Osteoblast (primary cell): ENCODE results near the gene MAP4K4. TPM values are rescaled to one million over a fixed set of nuclear protein-coding genes. Genes with fewer than 3 reads are reported as not detected.

Source experiments
- DNase-seq: peaks from one replicate; pipeline ENCODE4 v3.0.0; 2011; ENCODE audit warnings: low spot score, mixed read lengths; ENCODE audit not compliant: insufficient read length; ENCODE audit errors: missing footprints
- H2AFZ ChIP-seq: 2 replicates; pipeline ENCODE4 v1.6.0; 2011; ENCODE audit warnings: mild to moderate bottlenecking, low read length
- H3K27ac ChIP-seq: 2 replicates; pipeline ENCODE4 v1.5.1; 2011; ENCODE audit warnings: mild to moderate bottlenecking, low read depth, low read length, moderate library complexity
- H3K27me3 ChIP-seq: 2 replicates; pipeline ENCODE4 v1.6.0; 2012; ENCODE audit warnings: mild to moderate bottlenecking, control low read depth, inconsistent platforms, low read length, moderate library complexity; ENCODE audit not compliant: insufficient read depth
- H3K36me3 ChIP-seq: 2 replicates; pipeline ENCODE4 v1.5.1; 2011; ENCODE audit warnings: mild to moderate bottlenecking, low read length, control low read depth, moderate library complexity; ENCODE audit not compliant: insufficient read depth
- H3K4me1 ChIP-seq: 2 replicates; pipeline ENCODE4 v1.5.1; 2011; ENCODE audit warnings: mild to moderate bottlenecking, low read length, control low read depth, moderate library complexity; ENCODE audit not compliant: insufficient read depth
- H3K4me2 ChIP-seq: 2 replicates; pipeline ENCODE4 v1.6.0; 2011; ENCODE audit warnings: mild to moderate bottlenecking, low read length; ENCODE audit not compliant: insufficient read depth
- H3K4me3 ChIP-seq: fragments of 200-600 bp; sonication (generic); 3 replicates; pipeline ENCODE4 v1.5.1; 2012; ENCODE audit warnings: mild to moderate bottlenecking, low read length, inconsistent platforms; ENCODE audit not compliant: insufficient read depth
- H3K79me2 ChIP-seq: 2 replicates; pipeline ENCODE4 v1.6.0; 2012; ENCODE audit warnings: mild to moderate bottlenecking, low read length, control low read depth, inconsistent platforms; ENCODE audit not compliant: insufficient read depth
- H3K9me3 ChIP-seq: 2 replicates; pipeline ENCODE4 v1.5.1; 2011; ENCODE audit warnings: low read depth, low read length, control low read depth
- H4K20me1 ChIP-seq: 2 replicates; pipeline ENCODE4 v1.6.0; 2012; ENCODE audit warnings: mild to moderate bottlenecking, low read length, control low read depth; ENCODE audit not compliant: insufficient read depth
- CTCF ChIP-seq: IDR thresholded peaks from 2 replicates; pipeline ENCODE4 v1.5.1; 2011; ENCODE audit warnings: mild to moderate bottlenecking, low read depth, low read length, moderate library complexity; ENCODE audit errors: extremely low read depth
- total RNA-seq: library from RNA; depleted of rRNA; stranded (reverse); fragments of >200 nt; gene quantifications from 2 replicates; pipeline ENCODE4 v1.2.3, GENCODE V29; 2012

Gene MAP4K4
- total RNA-seq, 1 donor: 231 TPM

GRCh38 chr2:101778102-101778501, 80.6 kb downstream of the MAP4K4 start:
- DNase-seq: no peak
- H3K9me3 ChIP-seq: no peaks in the 10 kb centered on the region
- H2AFZ ChIP-seq: no peak overlapping the region
- H4K20me1 ChIP-seq: peaks cover 97% of the 10 kb centered on the region
- no peak overlapping the region for H3K4me3 ChIP-seq
- no peak overlapping the region for H3K4me2 ChIP-seq
- no peak overlapping the region for H3K27ac ChIP-seq
- H3K27me3 ChIP-seq: no peaks in the 10 kb centered on the region
- peaks cover 19% of the 10 kb centered on the region for H3K4me1 ChIP-seq
- peaks cover 99% of the 10 kb centered on the region for H3K79me2 ChIP-seq
- TF ChIP-seq CTCF: no peak
- H3K36me3 ChIP-seq: peaks cover 4% of the 10 kb centered on the region

GRCh38 chr2:101779190-101779589, 81.7 kb downstream of the MAP4K4 start:
- no peak overlapping the region for H2AFZ ChIP-seq
- DNase-seq: no peak
- no peak overlapping the region for H3K27ac ChIP-seq
- no peaks in the 10 kb centered on the region for H3K27me3 ChIP-seq
- peaks cover 19% of the 10 kb centered on the region for H3K4me1 ChIP-seq
- peaks cover 8% of the 10 kb centered on the region for H3K36me3 ChIP-seq
- peaks cover 97% of the 10 kb centered on the region for H4K20me1 ChIP-seq
- H3K79me2 ChIP-seq: peaks cover 99% of the 10 kb centered on the region
- no peak overlapping the region for H3K4me3 ChIP-seq
- H3K4me2 ChIP-seq: no peak overlapping the region
- H3K9me3 ChIP-seq: no peaks in the 10 kb centered on the region
- no peak for TF ChIP-seq CTCF

GRCh38 chr2:101779656-101780055, 82.1 kb downstream of the MAP4K4 start:
- Histone ChIP-seq H3K79me2 (peaks cover 99% of the 10 kb centered on the region), H3K4me1 (peaks cover 17% of the 10 kb centered on the region), H3K36me3 (peaks cover 8% of the 10 kb centered on the region), H3K4me3 (no peak overlapping the region), H4K20me1 (peaks cover 97% of the 10 kb centered on the region), H3K27me3 (no peaks in the 10 kb centered on the region), H3K9me3 (no peaks in the 10 kb centered on the region), H2AFZ (no peak overlapping the region), H3K27ac (no peak overlapping the region), H3K4me2 (no peak overlapping the region)
- no peak for DNase-seq
- TF ChIP-seq CTCF: no peak

GRCh38 chr2:101781326-101781725, 83.8 kb downstream of the MAP4K4 start:
- DNase-seq: no peak
- TF ChIP-seq CTCF: no peak
- H3K4me3 ChIP-seq: no peak overlapping the region
- no peak overlapping the region for H2AFZ ChIP-seq
- no peak overlapping the region for H3K27ac ChIP-seq
- peaks cover 94% of the 10 kb centered on the region for H4K20me1 ChIP-seq
- H3K9me3 ChIP-seq: no peaks in the 10 kb centered on the region
- no peak overlapping the region for H3K4me2 ChIP-seq
- H3K36me3 ChIP-seq: peaks cover 8% of the 10 kb centered on the region
- H3K79me2 ChIP-seq: peaks cover 98% of the 10 kb centered on the region
- peaks cover 5% of the 10 kb centered on the region for H3K4me1 ChIP-seq
- no peaks in the 10 kb centered on the region for H3K27me3 ChIP-seq
